ENCODE results near the gene KCTD20. TPM values are rescaled to one million over a fixed set of nuclear protein-coding genes. Genes with fewer than 3 reads are reported as not detected.

The KCTD20 gene
- 34.1 and 74.6 TPM in 2 replicates for total RNA-seq

GRCh38 chr6:36442671-36443470, at the start of gene KCTD20, which contains the start of gene PXT1:
TSS of gene KCTD20 (plus strand) at chr6:36443000. CDS start at chr6:36470098, 27,098 bp downstream.
TSS of gene PXT1 (minus strand) at chr6:36442854. CDS start at chr6:36426082, 16,772 bp downstream.

Small RNA genes within 50 kb of the gene (small RNA-seq; reads per million reads assigned to genes)
- gene RN7SL502P (ENCODE audit: low replicate concordance), result not detected

Other genes starting within 250 kb of the KCTD20 start
- 22.5 and 37.6 TPM in 2 replicates for gene BRPF3, start 246.3 kb upstream of the KCTD20 start, total RNA-seq
- gene PNPLA1, start 172.9 kb upstream of the KCTD20 start, total RNA-seq, result 0.14 TPM in 1 of 2 replicates, not detected in the other
- not detected in 2 replicates for gene BNIP5, start 106.1 kb upstream of the KCTD20 start, total RNA-seq
- 0.29 and 0.88 TPM in 2 replicates for gene ETV7, start 55.3 kb upstream of the KCTD20 start, total RNA-seq
- gene PXT1, start 146 bp upstream of the KCTD20 start, total RNA-seq, result not detected in 2 replicates
- gene STK38, start 104.5 kb downstream of the KCTD20 start, total RNA-seq, result 21.4 and 24.6 TPM in 2 replicates
- gene SRSF3, start 151.4 kb downstream of the KCTD20 start, total RNA-seq, result 130 and 199 TPM in 2 replicates
- gene CDKN1A, start 235.7 kb downstream of the KCTD20 start, total RNA-seq, result 486 and 659 TPM in 2 replicates

Data from placental pericyte (primary cell).